ENCODE results near the gene KCNIP1. TPM values are rescaled to one million over a fixed set of nuclear protein-coding genes. Genes with fewer than 3 reads are reported as not detected.

KCNIP1 gene
- total and polyA plus RNA-seq, 8 donors = 0.20 to 0.73 (median 0.31) TPM; not detected in 3

- no peak overlapping the region for H3K4me3 ChIP-seq
- H3K4me1 ChIP-seq = no peaks in the 10 kb centered on the region
- no peaks in the 10 kb centered on the region for H3K36me3 ChIP-seq
- no peaks in the 10 kb centered on the region for H3K27me3 ChIP-seq
- H3K9me3 ChIP-seq = no peaks in the 10 kb centered on the region
- H3K27ac ChIP-seq = no peak overlapping the region
- DNase-seq = no peak
- intact Hi-C loops (cut with DNase I; ENCODE audit: low total_unique reads) = no loop called here
- TF ChIP-seq POLR2AphosphoS5 (IDR thresholded peaks at IDR 0.05) (no peak), POLR2A (IDR thresholded peaks at IDR 0.05) (no peak), CTCF (IDR thresholded peaks at IDR 0.05) (no peak), EP300 (IDR thresholded peaks at IDR 0.05) (no peak)
These were observed 18.3 kb upstream of the KCNIP1 start for GRCh38 chr5:170485616-170485911.

GRCh38 chr5:170486371-170486770 is 17.4 kb upstream of the KCNIP1 start:
- Histone ChIP-seq H3K4me1 (peaks cover 0 to 7% (median 0%) of the 10 kb centered on the region in 4 donors), H3K4me3 (no peak overlapping the region), H3K36me3 (no peaks in the 10 kb centered on the region), H3K9me3 (no peaks in the 10 kb centered on the region), H3K27me3 (no peaks in the 10 kb centered on the region), H3K27ac (no peak overlapping the region)
- TF ChIP-seq POLR2A (IDR thresholded peaks at IDR 0.05) = no peak
- TF ChIP-seq POLR2AphosphoS5 (IDR thresholded peaks at IDR 0.05) = no peak
- TF ChIP-seq EP300 (IDR thresholded peaks at IDR 0.05) = no peak
- no peak for TF ChIP-seq CTCF (IDR thresholded peaks at IDR 0.05)
- no peak for DNase-seq
- 76 to 84% (median 80%) methylated on average over 3 of the region's 3 CpGs for WGBS, 5 donors
- intact Hi-C loops (cut with DNase I; ENCODE audit: low total_unique reads) = no loop called here

GRCh38 chr5:170488570-170488969 is 15.2 kb upstream of the KCNIP1 start:
- TF ChIP-seq POLR2AphosphoS5 (IDR thresholded peaks at IDR 0.05) = no peak
- TF ChIP-seq EP300 (IDR thresholded peaks at IDR 0.05) = no peak
- TF ChIP-seq CTCF (IDR thresholded peaks at IDR 0.05) = no peak
- no peak for TF ChIP-seq POLR2A (IDR thresholded peaks at IDR 0.05)
- H3K27me3 ChIP-seq = no peaks in the 10 kb centered on the region
- H3K4me1 ChIP-seq = peaks cover 0 to 10% (median 2%) of the 10 kb centered on the region in 4 donors
- DNase-seq = no peak
- no peaks in the 10 kb centered on the region for H3K9me3 ChIP-seq
- intact Hi-C loops (cut with DNase I; ENCODE audit: low total_unique reads) = no loop called here
- H3K36me3 ChIP-seq = no peaks in the 10 kb centered on the region
- no peak overlapping the region for H3K27ac ChIP-seq
- no peak overlapping the region for H3K4me3 ChIP-seq
- WGBS, 5 donors = 79 to 91% (median 82%) methylated on average over 9 of the region's 9 CpGs

- intact Hi-C loops (cut with DNase I; ENCODE audit: low total_unique reads) = no loop called here
- TF ChIP-seq CTCF (IDR thresholded peaks at IDR 0.05) (no peak), EP300 (IDR thresholded peaks at IDR 0.05) (no peak), POLR2AphosphoS5 (IDR thresholded peaks at IDR 0.05) (no peak), POLR2A (IDR thresholded peaks at IDR 0.05) (no peak)
- H3K27me3 ChIP-seq = peaks cover 0 to under 1% (median 0%) of the 10 kb centered on the region in 3 donors
- H3K9me3 ChIP-seq = no peaks in the 10 kb centered on the region
- WGBS, 5 donors = 85 to 97% (median 87%) methylated on average over 6 of the region's 6 CpGs
- DNase-seq = no peak
- H3K36me3 ChIP-seq = no peaks in the 10 kb centered on the region
- no peak overlapping the region for H3K4me3 ChIP-seq
- peaks cover 0 to 10% (median 2%) of the 10 kb centered on the region in 4 donors for H3K4me1 ChIP-seq
- H3K27ac ChIP-seq = no peak overlapping the region
These were observed 14.6 kb upstream of the KCNIP1 start for GRCh38 chr5:170489199-170489598.

All from stomach (tissue), 9 donors.